Common myeloid progenitor, CD34-positive (primary cell): ENCODE measurements around the gene TRIM44.

ENCODE experiments used
- CTCF ChIA-PET: fragments of 350-600 bp; sonication (Branson Sonifier 250); formaldehyde crosslinking; loops from one replicate; lab custom pipeline; 2021; ENCODE audit warnings: antibody characterized with exemption; lab: Charles Lee
- POLR2A ChIA-PET: fragments of 350-600 bp; sonication (Branson Sonifier 250); formaldehyde crosslinking; loops from one replicate; lab custom pipeline; 2021; ENCODE audit warnings: antibody characterized with exemption; lab: Charles Lee
- DNase-seq, 3 donors: peaks; one replicate each; pipeline versions ENCODE4 v3.0.0 to v3.0.0-alpha.2; 2013
- H3K27ac ChIP-seq, 2 experiments: 1 replicate in 1 of 2; 2 replicates in 1 of 2; pipeline ENCODE4 v1.7.0; 2013; ENCODE audit warnings: inconsistent platforms in 2 of 2, low read length in 2 of 2, mild to moderate bottlenecking in 2 of 2, low read depth in 1 of 2, moderate library complexity in 1 of 2; ENCODE audit not compliant: severe bottlenecking in 2 of 2, insufficient read depth in 1 of 2, poor library complexity in 1 of 2
- H3K27me3 ChIP-seq, 5 experiments: replicated peaks in 2 of 5; 1 replicate in 3 of 5; 2 replicates in 2 of 5; pipeline versions ENCODE4 v1.6.1 to v1.7.0; 2013; ENCODE audit warnings: low read length in 4 of 5, mild to moderate bottlenecking in 2 of 5, moderate library complexity in 2 of 5, inconsistent platforms in 1 of 5; ENCODE audit not compliant: insufficient read depth in 5 of 5, control insufficient read depth in 4 of 5
- H3K36me3 ChIP-seq, 4 experiments: 1 replicate in 2 of 4; 2 replicates in 2 of 4; pipeline versions ENCODE4 v1.6.1 to v1.7.0; 2013; ENCODE audit warnings: low read length in 3 of 4, control low read depth in 1 of 4, mild to moderate bottlenecking in 1 of 4; ENCODE audit not compliant: control insufficient read depth in 4 of 4, insufficient read depth in 4 of 4
- H3K4me1 ChIP-seq, 4 experiments: 1 replicate in 3 of 4; 2 replicates in 1 of 4; pipeline versions ENCODE4 v1.6.1 to v1.7.1; 2013; ENCODE audit warnings: low read length in 3 of 4, mild to moderate bottlenecking in 3 of 4, control low read depth in 1 of 4, inconsistent platforms in 1 of 4, moderate library complexity in 1 of 4; ENCODE audit not compliant: control insufficient read depth in 4 of 4, insufficient read depth in 4 of 4; ENCODE audit errors: control extremely low read depth in 1 of 4
- H3K4me3 ChIP-seq, 7 experiments: 1 replicate in 4 of 7; 2 replicates in 3 of 7; pipeline versions ENCODE4 v1.5.1 to v1.7.0; 2013; ENCODE audit warnings: mild to moderate bottlenecking in 7 of 7, low read length in 6 of 7, moderate library complexity in 6 of 7, inconsistent platforms in 2 of 7, low read depth in 2 of 7, control low read depth in 1 of 7; ENCODE audit not compliant: insufficient read depth in 4 of 7, control insufficient read depth in 1 of 7; ENCODE audit errors: extremely low read depth in 1 of 7
- H3K9me3 ChIP-seq, 5 experiments: 1 replicate in 4 of 5; 2 replicates in 1 of 5; pipeline versions ENCODE4 v1.6.1 to v1.7.1; 2013; ENCODE audit warnings: low read length in 4 of 5, mild to moderate bottlenecking in 2 of 5, inconsistent platforms in 1 of 5, low read depth in 1 of 5, moderate library complexity in 1 of 5; ENCODE audit not compliant: control insufficient read depth in 4 of 5, insufficient read depth in 2 of 5; ENCODE audit errors: control extremely low read depth in 1 of 5
- WGBS: methylation state at CpG from one replicate; pipeline ENCODE4 v1.1.5; 2013; ENCODE audit not compliant: insufficient coverage; 5-methylcytosine and 5-hydroxymethylcytosine counted together

The TRIM44 gene

GRCh38 chr11:35791088-35791958 is 128.7 kb downstream of the TRIM44 start:
- Histone ChIP-seq H3K4me1 (no peaks in the 10 kb centered on the region), H3K36me3 (peaks cover 0 to 2% (median 0%) of the 10 kb centered on the region in 4 experiments), H3K27ac (no peak overlapping the region), H3K27me3 (no peaks in the 10 kb centered on the region), H3K4me3 (no peak overlapping the region), H3K9me3 (no peaks in the 10 kb centered on the region)
- WGBS, result 83% methylated on average over 6 of the region's 6 CpGs
- ChIA-PET CTCF (interaction anchor here (1.2 to 1.7 kb wide), 3 partner anchors 9 to 31 kb away, joined by 4 to 6 read pairs (median 4); no protein-coding TSS in a partner anchor), POLR2A (no interaction called here)
- no peak for DNase-seq

- Histone ChIP-seq H3K27ac (no peak overlapping the region), H3K4me1 (no peaks in the 10 kb centered on the region), H3K9me3 (no peaks in the 10 kb centered on the region), H3K36me3 (no peaks in the 10 kb centered on the region), H3K4me3 (no peak overlapping the region), H3K27me3 (no peaks in the 10 kb centered on the region)
- 100% methylated on average over 1 of the region's 4 CpGs for WGBS
- ChIA-PET CTCF (interaction anchor here (0.5 to 1.2 kb wide), 3 partner anchors 9 to 30 kb away, joined by 3 to 4 read pairs (median 4); no protein-coding TSS in a partner anchor), POLR2A (no interaction called here)
- no peak for DNase-seq
These were observed 129.7 kb downstream of the TRIM44 start for GRCh38 chr11:35792148-35792845.

- Histone ChIP-seq H3K9me3 (no peaks in the 10 kb centered on the region), H3K27ac (no peak overlapping the region), H3K36me3 (no peaks in the 10 kb centered on the region), H3K4me1 (no peaks in the 10 kb centered on the region), H3K27me3 (no peaks in the 10 kb centered on the region), H3K4me3 (no peak overlapping the region)
- POLR2A ChIA-PET, result no interaction called here
- WGBS, result 60% methylated on average over 1 of the region's 2 CpGs
- CTCF ChIA-PET, result interaction anchor here (0.5 to 1.2 kb wide), 3 partner anchors 8 to 153 kb away, joined by 3 to 4 read pairs (median 3); no protein-coding TSS in a partner anchor
- no peak for DNase-seq
These were observed 130.2 kb downstream of the TRIM44 start for GRCh38 chr11:35792846-35793192.

GRCh38 chr11:35794333-35794732 is 131.8 kb downstream of the TRIM44 start:
- Histone ChIP-seq H3K27ac (no peak overlapping the region), H3K9me3 (no peaks in the 10 kb centered on the region), H3K4me3 (no peak overlapping the region), H3K27me3 (no peaks in the 10 kb centered on the region), H3K36me3 (no peaks in the 10 kb centered on the region), H3K4me1 (no peaks in the 10 kb centered on the region)
- no peak for DNase-seq
- POLR2A ChIA-PET, result interaction anchor here (0.7 kb wide), 1 partner anchor 582 kb away, joined by 3 read pairs; no protein-coding TSS in a partner anchor
- WGBS, result 100% methylated on average over 2 of the region's 2 CpGs
- CTCF ChIA-PET, result no interaction called here

- Histone ChIP-seq H3K36me3 (no peaks in the 10 kb centered on the region), H3K27me3 (no peaks in the 10 kb centered on the region), H3K27ac (no peak overlapping the region), H3K4me1 (no peaks in the 10 kb centered on the region), H3K4me3 (no peak overlapping the region), H3K9me3 (no peaks in the 10 kb centered on the region)
- DNase-seq, result no peak
- 84% methylated on average over 2 of the region's 3 CpGs for WGBS
- POLR2A ChIA-PET, result interaction anchor here (0.7 kb wide), 1 partner anchor 582 kb away, joined by 3 read pairs; no protein-coding TSS in a partner anchor
- CTCF ChIA-PET, result interaction anchor here (1.5 kb wide), 1 partner anchor 10 kb away, joined by 3 read pairs; no protein-coding TSS in a partner anchor
These were observed 132.3 kb downstream of the TRIM44 start for GRCh38 chr11:35794850-35795249.

GRCh38 chr11:35796562-35796961 is 134.0 kb downstream of the TRIM44 start:
- Histone ChIP-seq H3K36me3 (no peaks in the 10 kb centered on the region), H3K9me3 (no peaks in the 10 kb centered on the region), H3K27ac (no peak overlapping the region), H3K4me3 (no peak overlapping the region), H3K27me3 (no peaks in the 10 kb centered on the region), H3K4me1 (peaks cover 5 to 15% (median 13%) of the 10 kb centered on the region in 4 experiments)
- no peak for DNase-seq
- POLR2A ChIA-PET, result no interaction called here
- 86% methylated on average over 1 of the region's 3 CpGs for WGBS
- CTCF ChIA-PET, result no interaction called here
